Endometrium (tissue), 2 donors: Measurements from ENCODE around the gene PCDHB10.
"Not testable (repeated sequence)": the region's sequence is repeated elsewhere in the genome, so short reads cannot be mapped to it uniquely, and the experiment has no call there.

Experiments used
- FAIRE-seq: peaks from 2 replicates; lab custom pipeline; 2012; peaks lifted over from hg19 to GRCh38; lab: Jason Lieb, UNC
- donor health status: control.
- donor health status: control.

PCDHB10 gene

DNA sequence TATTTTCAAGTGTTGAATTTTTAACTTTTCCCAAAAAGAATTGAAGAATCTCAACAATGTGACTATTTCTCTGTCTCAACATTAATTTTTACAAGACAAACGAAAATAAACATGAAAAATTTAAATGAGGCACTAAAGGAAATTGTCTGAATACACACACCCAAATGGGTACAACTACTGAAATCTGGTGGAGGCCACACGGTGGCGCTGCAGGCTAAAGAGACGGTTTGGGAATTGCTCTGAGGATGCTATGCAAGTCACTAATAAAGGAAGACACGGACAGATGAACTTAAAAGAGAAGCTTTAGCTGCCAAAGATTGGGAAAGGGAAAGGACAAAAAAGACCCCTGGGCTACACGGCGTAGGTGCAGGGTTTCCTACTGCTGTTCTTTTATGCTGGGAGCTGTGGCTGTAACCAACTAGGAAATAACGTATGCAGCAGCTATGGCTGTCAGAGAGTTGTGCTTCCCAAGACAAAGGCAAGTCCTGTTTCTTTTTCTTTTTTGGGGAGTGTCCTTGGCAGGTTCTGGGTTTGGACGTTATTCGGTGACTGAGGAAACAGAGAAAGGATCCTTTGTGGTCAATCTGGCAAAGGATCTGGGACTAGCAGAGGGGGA lies at the start of gene PCDHB10:
PCDHB10 (plus strand) TSS at position 244 of the 616 bp plus-strand sequence; CDS start at position 444, 200 bp downstream.
- no peak for FAIRE-seq

DNA sequence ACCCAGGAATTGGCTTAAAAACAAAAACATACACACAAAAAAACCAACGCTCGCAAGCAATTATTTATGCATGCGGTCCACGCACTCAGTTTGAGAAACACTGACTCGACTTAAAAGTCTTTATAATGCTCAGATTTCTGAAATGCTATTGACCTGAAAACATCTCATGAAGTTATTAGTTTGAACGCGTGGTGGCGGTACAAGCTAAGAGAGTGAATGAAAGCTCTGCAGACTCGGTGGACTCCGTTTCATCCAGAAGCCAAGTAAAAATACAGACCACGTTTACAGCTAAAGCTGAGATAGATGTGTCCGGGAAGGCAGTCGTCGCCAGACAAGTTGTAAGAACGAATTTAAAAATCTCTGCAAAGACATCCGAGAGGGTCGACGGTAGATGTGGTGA lies 42.3 kb upstream of the PCDHB10 start, which contains the start of gene PCDHB6:
PCDHB6 (plus strand) TSS at position 246 of the 400 bp plus-strand sequence. CDS start 201 bp downstream, outside the sequence.
- FAIRE-seq: no peak

DNA sequence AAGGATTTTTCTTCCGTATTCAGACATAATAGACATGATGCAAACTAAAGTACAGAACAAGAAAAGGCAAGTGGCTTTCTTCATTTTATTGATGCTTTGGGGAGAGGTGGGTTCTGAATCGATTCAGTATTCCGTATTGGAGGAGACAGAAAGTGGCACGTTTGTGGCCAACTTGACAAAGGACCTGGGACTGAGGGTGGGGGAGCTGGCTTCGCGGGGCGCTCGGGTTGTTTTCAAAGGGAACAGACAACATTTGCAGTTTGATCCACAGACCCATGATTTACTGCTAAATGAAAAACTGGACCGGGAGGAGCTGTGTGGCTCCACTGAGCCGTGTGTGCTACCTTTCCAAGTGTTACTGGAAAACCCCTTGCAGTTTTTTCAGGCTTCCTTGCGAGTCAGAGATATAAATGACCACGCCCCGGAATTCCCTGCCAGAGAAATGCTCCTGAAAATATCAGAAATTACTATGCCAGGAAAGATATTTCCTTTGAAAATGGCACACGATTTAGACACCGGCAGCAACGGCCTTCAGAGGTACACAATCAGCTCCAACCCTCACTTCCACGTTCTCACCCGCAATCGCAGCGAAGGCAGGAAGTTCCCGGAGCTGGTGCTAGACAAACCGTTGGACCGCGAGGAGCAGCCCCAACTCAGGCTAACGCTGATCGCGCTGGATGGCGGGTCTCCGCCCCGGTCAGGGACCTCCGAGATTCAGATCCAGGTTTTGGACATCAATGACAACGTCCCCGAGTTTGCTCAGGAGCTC lies 41.7 kb upstream of the PCDHB10 start:
- no peak for FAIRE-seq

DNA sequence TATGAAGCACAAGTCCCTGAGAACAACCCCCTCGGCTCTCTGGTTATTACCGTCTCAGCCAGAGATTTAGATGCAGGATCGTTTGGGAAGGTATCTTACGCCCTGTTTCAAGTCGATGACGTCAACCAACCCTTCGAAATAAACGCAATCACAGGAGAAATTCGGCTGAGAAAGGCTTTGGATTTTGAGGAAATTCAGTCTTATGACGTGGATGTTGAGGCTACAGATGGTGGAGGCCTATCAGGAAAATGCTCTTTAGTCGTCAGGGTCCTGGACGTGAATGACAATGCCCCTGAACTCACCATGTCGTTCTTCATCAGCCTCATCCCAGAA lies 41.2 kb upstream of the PCDHB10 start:
- no peak for FAIRE-seq

DNA sequence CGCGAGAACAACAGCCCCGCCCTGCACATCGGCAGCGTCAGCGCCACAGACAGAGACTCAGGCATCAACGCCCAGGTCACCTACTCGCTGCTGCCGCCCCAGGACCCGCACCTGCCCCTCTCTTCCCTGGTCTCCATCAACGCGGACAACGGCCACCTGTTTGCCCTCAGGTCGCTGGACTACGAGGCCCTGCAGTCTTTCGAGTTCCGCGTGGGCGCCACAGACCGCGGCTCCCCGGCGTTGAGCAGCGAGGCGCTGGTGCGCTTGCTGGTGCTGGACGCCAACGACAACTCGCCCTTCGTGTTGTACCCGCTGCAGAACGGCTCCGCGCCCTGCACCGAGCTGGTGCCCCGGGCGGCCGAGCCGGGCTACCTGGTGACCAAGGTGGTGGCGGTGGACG lies 40.5 kb upstream of the PCDHB10 start:
- not testable (repeated sequence) for FAIRE-seq

DNA sequence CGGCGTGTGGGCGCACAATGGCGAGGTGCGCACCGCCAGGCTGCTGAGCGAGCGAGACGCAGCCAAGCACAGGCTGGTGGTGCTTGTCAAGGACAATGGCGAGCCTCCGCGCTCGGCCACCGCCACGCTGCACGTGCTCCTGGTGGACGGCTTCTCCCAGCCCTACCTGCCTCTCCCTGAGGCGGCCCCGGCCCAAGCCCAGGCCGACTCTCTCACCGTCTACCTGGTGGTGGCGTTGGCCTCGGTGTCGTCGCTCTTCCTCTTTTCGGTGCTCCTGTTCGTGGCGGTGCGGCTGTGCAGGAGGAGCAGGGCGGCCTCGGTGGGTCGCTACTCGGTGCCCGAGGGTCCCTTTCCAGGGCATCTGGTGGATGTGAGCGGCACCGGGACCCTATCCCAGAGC lies 40.1 kb upstream of the PCDHB10 start:
- FAIRE-seq: not testable (repeated sequence)

DNA sequence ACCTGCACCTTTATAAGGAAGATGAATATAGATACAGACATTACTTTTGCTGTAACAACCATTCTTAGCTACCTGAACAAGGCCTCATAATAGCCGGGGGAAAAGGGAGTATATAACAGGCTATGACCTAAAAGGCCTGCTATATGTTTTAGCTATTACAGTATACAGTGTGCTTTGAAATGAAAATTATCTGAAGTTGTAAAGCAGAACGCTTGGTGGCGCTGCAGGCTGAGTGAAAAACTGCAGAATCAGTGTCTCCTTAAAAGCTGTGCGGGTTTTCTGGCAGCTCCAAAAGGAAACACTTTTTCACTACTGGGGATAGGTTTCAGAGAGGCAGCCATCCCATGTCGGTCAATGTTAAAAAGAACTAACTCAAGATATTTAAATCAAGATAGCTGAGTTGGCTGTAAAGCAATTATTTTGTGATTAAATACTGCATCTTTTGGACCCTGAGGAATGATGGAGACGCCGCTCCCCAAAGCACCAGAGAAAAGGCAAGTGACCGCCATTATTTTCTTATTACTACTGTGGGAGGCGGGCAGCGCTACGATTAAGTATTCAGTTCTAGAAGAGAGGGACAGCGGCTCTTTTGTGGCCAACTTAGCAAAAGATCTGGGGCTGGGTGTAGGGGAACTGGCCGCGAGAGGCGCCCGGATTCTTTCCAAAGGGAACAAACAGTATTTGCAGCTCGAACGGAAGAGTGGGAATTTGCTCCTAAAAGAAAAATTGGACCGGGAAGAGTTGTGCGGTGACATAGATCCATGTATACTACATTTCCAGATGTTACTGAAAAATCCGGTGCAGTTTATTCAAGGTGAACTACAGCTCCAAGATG lies 36.4 kb upstream of the PCDHB10 start:
- FAIRE-seq: no peak

DNA sequence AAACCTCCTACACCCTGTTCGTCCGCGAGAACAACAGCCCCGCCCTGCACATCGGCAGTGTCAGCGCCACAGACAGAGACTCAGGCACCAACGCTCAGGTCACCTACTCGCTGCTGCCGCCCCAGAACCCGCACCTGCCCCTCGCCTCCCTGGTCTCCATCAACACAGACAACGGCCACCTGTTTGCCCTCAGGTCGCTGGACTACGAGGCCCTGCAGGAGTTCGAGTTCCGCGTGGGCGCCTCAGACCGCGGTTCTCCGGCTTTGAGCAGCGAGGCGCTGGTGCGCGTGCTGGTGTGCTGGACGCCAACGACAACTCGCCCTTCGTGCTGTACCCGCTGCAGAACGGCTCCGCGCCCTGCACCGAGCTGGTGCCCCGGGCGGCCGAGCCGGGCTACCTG lies 34.8 kb upstream of the PCDHB10 start:
- FAIRE-seq: not testable (repeated sequence)

DNA sequence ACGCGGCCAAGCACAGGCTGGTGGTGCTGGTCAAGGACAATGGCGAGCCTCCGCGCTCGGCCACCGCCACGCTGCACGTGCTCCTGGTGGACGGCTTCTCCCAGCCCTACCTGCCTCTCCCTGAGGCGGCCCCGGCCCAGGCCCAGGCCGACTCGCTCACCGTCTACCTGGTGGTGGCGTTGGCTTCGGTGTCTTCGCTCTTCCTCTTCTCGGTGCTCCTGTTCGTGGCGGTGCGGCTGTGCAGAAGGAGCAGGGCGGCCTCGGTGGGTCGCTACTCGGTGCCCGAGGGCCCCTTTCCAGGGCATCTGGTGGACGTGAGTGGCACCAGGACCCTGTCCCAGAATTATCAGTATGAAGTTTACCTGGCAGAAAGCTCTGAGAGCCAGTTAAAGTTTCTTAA lies 34.3 kb upstream of the PCDHB10 start:
- not testable (repeated sequence) for FAIRE-seq

DNA sequence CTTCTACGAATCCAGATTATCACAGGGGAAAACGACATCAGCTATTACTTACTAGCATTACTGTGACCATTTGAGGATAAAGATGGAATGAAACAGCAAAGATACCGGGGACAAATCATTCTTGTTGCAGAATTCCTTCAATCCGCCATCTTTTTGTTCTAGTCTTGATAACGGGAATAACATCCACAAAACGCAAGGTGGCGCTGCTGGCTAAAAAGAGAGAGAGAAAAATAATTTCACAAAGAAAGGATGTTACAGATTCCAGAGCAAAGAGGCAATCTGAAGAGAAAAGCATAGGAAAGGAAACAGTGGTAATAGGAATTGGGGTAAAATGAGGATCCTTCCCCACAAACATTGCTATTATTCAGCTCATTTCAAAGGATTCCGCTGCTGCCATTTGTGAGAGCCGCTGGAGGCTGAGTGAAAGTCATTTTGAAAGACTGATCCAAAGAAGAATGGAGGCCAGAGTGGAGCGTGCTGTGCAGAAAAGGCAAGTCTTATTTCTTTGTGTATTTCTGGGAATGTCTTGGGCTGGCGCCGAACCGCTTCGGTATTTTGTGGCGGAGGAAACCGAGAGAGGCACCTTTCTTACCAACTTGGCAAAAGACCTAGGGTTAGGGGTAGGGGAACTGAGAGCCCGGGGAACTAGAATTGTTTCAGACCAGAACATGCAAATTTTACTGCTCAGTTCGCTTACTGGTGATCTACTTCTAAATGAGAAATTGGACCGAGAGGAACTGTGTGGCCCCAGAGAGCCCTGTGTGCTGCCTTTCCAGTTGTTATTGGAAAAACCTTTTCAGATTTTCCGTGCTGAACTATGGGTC lies 19.6 kb upstream of the PCDHB10 start, which contains the start of gene PCDHB7:
PCDHB7 (plus strand) TSS at position 264 of the 824 bp plus-strand sequence; CDS start at position 456, 192 bp downstream.
- FAIRE-seq: no peak

DNA sequence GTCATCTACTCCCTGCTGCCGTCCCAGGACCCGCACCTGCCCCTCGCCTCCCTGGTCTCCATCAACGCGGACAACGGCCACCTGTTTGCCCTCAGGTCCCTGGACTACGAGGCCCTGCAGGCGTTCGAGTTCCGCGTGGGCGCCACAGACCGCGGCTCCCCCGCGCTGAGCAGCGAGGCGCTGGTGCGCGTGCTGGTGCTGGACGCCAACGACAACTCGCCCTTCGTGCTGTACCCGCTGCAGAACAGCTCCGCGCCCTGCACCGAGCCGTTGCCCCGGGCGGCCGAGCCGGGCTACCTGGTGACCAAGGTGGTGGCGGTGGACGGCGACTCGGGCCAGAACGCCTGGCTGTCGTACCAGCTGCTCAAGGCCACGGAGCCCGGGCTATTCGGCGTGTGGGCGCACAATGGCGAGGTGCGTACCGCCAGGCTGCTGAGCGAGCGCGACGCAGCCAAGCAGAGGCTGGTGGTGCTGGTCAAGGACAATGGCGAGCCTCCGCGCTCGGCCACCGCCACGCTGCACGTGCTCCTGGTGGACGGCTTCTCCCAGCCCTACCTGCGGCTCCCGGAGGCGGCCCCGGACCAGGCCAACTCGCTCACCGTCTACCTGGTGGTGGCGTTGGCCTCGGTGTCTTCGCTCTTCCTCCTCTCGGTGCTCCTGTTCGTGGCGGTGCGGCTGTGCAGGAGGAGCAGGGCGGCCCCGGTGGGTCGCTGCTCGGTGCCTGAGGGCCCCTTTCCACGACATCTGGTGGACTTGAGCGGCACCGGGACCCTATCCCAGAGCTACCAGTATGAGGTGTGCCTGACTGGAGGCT lies 17.7 kb upstream of the PCDHB10 start:
- FAIRE-seq: not testable (repeated sequence)

DNA sequence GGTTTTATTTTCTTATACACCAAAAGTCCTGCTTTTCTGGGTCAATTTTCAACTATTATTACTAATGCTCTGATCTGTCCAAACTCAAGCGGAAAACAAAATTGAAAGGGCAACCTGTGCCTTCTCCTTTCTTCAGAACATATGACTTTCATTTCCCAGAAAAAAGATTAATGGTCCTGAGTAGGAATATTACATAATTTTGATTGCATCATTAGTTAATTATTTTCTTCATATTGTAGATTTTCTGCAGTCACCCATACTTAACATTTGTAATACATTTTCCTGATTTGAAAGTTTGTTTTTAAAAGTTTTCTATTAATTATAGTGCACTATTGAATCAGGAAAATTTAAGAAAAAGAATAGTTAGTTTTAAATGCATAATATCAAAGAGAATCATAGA lies 16.2 kb upstream of the PCDHB10 start:
- FAIRE-seq: peak; percentile 86

DNA sequence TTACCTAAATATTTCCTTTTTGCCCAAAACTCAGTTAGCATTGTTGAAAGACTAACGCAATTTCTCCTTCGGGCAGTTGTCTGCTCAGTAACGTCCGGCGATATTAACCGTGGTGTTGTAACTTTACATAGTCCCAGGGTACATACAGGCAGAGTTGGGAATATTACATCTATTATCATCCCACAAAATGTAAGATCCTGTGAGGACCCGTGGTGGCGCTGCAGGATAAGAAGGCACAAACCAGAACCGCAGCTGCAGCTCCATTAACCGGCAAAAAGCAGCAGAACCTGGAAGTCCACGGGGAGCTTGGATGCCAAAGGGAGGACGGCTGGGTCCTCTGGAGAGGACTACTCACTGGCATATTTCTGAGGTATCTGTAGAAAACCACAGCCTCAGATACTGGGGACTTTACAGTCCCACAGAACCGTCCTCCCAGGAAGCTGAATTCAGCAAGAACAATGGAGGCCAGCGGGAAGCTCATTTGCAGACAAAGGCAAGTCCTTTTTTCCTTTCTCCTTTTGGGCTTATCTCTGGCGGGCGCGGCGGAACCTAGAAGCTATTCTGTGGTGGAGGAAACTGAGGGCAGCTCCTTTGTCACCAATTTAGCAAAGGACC lies 14.5 kb upstream of the PCDHB10 start, which contains the start of gene PCDHB8:
PCDHB8 (plus strand) TSS at position 214 of the 615 bp plus-strand sequence; CDS start at position 459, 245 bp downstream.
- FAIRE-seq: not testable (repeated sequence)

DNA sequence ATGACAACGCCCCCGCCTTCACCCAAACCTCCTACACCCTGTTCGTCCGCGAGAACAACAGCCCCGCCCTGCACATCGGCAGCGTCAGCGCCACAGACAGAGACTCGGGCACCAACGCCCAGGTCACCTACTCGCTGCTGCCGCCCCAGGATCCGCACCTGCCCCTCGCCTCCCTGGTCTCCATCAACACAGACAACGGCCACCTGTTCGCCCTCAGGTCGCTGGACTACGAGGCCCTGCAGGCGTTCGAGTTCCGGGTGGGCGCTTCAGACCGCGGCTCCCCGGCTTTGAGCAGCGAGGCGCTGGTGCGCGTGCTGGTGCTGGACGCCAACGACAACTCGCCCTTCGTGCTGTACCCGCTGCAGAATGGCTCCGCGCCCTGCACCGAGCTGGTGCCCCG lies 12.8 kb upstream of the PCDHB10 start:
- FAIRE-seq: not testable (repeated sequence)

DNA sequence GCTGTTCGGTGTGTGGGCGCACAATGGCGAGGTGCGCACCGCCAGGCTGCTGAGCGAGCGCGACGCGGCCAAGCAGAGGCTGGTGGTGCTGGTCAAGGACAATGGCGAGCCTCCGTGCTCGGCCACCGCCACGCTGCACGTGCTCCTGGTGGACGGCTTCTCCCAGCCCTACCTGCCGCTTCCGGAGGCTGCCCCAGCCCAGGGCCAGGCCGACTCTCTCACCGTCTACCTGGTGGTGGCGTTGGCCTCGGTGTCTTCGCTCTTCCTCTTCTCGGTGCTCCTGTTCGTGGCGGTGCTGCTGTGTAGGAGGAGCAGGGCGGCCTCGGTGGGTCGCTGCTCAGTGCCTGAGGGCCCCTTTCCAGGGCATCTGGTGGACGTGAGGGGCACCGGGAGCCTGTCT lies 12.3 kb upstream of the PCDHB10 start:
- not testable (repeated sequence) for FAIRE-seq

DNA sequence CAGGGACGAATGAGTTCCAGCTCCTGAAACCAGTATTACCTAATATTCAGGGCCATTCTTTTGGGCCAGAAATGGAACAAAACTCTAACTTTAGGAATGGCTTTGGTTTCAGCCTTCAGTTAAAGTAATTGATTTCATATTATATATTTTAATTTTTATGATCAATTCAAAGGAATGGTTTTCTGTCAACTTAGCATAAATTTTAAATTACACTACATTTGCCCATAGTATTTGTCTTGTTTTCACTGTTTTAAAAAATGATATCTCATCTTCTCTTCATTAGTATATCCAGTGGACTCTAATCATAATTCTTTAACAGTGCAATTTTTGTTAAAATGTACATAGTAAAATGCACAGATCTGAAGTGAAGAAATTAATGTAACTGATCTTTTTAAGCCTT lies 11.8 kb upstream of the PCDHB10 start:
- FAIRE-seq: no peak

DNA sequence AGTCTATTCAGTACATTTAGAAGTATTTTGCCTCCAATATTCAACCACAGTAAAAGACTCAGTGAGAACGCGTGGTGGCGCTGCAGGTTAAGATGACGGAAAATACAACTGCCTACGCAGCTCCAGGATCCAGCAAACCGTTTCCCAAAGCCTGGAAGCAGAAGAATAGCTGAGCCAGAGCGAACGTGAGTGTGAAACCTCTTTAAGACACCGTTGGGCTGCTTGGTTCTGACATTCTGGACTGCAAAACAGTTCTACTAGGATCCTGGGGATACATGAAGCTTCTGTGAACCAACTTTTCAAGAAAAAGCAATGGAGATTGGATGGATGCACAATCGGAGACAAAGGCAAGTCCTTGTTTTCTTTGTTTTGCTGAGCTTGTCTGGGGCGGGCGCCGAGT lies 9.9 kb upstream of the PCDHB10 start, which contains the start of gene PCDHB16:
PCDHB16 (plus strand) TSS at position 140 of the 400 bp plus-strand sequence; CDS start at position 313, 173 bp downstream.
- FAIRE-seq: no peak

DNA sequence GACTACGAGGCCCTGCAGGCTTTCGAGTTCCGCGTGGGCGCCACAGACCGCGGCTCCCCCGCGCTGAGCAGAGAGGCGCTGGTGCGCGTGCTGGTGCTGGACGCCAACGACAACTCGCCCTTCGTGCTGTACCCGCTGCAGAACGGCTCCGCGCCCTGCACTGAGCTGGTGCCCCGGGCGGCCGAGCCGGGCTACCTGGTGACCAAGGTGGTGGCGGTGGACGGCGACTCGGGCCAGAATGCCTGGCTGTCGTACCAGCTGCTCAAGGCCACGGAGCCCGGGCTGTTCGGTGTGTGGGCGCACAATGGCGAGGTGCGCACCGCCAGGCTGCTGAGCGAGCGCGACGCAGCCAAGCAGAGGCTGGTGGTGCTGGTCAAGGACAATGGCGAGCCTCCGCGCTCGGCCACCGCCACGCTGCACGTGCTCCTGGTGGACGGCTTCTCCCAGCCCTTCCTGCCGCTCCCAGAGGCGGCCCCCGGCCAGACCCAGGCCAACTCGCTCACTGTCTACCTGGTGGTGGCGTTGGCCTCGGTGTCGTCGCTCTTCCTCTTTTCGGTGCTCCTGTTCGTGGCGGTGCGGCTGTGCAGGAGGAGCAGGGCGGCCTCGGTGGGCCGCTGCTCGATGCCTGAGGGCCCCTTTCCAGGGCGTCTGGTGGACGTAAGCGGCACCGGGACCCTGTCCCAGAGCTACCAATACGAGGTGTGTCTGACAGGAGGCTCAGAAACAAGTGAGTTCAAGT lies 7.9 kb upstream of the PCDHB10 start:
- FAIRE-seq: not testable (repeated sequence)

DNA sequence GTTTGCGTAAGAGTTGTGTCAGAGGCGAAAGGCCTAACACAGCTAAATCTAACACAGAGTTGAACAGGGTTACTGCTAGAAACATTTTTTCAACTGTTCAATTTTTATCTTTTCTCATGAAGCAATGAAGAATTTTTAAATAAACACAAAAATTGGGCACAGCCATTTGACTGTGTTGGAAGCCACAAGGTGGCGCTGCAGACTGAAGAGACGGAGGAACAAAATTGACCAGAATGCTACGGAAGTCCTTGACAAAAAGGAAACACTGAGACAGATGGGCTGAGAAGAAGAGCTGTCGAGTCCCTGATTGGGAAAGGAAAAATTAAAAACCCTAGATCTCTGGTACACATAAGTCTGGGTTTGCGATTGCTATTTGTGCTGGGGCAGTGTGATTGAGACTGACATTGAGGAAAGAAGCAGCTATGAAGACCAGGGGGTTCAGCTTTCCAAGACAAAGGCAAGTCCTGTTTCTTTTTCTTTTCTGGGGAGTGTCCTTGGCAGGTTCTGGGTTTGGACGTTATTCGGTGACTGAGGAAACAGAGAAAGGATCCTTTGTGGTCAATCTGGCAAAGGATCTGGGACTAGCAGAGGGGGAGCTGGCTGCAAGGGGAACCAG lies 5.1 kb upstream of the PCDHB10 start, which contains the start of gene PCDHB9:
PCDHB9 (plus strand) TSS at position 265 of the 616 bp plus-strand sequence; CDS start at position 423, 158 bp downstream.
- FAIRE-seq: no peak
